ENCODE results near the gene UBASH3B.

DNA sequence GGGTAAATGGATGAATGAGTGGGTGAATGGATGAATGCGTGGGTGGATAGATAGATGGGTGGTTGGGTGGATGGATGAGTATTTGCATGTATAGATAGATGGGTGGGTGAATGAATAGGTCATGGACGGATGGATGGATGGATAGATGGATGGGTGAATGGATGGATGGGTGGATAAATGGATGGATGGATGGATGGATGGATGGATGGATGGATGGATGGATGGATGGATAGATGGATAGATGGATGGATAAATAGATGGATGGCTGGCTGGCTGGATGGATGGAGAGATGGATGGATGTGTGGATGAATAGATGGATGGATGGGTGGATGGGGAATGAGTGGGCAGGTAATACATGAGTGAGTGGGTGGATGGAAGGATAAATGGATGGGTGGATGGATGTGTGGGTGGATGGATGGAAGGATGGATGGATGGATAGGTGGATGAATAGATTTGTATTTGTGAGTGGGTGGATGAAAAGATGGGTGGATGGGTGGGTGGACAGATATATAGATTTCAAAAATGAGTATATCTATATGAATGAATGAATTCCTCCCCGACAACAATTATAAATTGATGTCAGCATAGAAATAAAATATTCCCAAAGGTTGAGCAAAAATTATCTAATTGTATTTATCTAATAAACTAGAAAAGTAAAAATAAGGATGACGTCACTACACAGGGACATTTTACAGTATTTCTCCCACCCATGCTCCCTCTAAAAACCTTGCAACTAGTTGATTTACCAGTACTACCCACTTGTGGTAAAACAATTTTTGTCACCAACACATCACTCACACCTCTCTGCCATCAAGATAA lies 182.2 kb downstream of the UBASH3B start:
- TF ChIP-seq POLR2A (IDR thresholded peaks at IDR 0.05) (no peak), EP300 (IDR thresholded peaks at IDR 0.05) (no peak)
- TF ChIP-seq, protein P1, sequence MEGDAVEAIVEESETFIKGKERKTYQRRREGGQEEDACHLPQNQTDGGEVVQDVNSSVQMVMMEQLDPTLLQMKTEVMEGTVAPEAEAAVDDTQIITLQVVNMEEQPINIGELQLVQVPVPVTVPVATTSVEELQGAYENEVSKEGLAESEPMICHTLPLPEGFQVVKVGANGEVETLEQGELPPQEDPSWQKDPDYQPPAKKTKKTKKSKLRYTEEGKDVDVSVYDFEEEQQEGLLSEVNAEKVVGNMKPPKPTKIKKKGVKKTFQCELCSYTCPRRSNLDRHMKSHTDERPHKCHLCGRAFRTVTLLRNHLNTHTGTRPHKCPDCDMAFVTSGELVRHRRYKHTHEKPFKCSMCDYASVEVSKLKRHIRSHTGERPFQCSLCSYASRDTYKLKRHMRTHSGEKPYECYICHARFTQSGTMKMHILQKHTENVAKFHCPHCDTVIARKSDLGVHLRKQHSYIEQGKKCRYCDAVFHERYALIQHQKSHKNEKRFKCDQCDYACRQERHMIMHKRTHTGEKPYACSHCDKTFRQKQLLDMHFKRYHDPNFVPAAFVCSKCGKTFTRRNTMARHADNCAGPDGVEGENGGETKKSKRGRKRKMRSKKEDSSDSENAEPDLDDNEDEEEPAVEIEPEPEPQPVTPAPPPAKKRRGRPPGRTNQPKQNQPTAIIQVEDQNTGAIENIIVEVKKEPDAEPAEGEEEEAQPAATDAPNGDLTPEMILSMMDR (IDR thresholded peaks at IDR 0.05), result no peak
